ENCODE measurements around the gene TBC1D7. TPM values are rescaled to one million over a fixed set of nuclear protein-coding genes. Genes with fewer than 3 reads are reported as not detected.
A peak's percentile ranks its signal among the peaks of the same experiment; 100 is the strongest.

TBC1D7 gene
- total and polyA plus RNA-seq, 10 donors: 10.9 to 20.9 (median 15.7) TPM

DNA sequence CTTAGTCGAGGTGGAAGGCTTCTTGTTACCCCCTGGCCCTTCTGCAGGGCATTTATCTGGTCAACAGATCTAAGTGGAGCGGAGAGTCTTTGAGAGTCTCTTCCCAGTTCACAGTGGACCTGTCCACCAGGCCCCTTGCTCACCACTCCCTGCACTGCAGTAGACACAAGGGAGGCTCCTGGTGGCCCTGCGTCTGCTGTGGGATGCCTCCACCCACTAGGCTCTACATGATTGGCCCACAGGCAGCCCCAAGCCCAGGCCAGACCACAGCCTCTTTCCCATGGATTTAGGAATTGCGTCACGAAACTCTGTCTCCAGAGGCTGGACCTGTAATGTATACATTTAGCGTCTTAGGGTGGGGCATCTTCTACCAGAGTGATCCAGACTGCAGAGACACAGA is 28.4 kb downstream of the TBC1D7 start:
- TF ChIP-seq, protein P1, sequence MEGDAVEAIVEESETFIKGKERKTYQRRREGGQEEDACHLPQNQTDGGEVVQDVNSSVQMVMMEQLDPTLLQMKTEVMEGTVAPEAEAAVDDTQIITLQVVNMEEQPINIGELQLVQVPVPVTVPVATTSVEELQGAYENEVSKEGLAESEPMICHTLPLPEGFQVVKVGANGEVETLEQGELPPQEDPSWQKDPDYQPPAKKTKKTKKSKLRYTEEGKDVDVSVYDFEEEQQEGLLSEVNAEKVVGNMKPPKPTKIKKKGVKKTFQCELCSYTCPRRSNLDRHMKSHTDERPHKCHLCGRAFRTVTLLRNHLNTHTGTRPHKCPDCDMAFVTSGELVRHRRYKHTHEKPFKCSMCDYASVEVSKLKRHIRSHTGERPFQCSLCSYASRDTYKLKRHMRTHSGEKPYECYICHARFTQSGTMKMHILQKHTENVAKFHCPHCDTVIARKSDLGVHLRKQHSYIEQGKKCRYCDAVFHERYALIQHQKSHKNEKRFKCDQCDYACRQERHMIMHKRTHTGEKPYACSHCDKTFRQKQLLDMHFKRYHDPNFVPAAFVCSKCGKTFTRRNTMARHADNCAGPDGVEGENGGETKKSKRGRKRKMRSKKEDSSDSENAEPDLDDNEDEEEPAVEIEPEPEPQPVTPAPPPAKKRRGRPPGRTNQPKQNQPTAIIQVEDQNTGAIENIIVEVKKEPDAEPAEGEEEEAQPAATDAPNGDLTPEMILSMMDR (IDR thresholded peaks at IDR 0.05 in 8 of 11, conservative IDR thresholded peaks at IDR 0.05 in 3 of 11): no peak
- TF ChIP-seq POLR2A (IDR thresholded peaks at IDR 0.05) (no peak), POLR2AphosphoS5 (IDR thresholded peaks at IDR 0.05) (no peak)
- intact Hi-C loops (cut with DNase I; ENCODE audit: low total_unique reads): no loop called here
- H3K27ac ChIP-seq: no peak overlapping the region
- WGBS, 5 donors: 71 to 96% (median 84%) methylated on average over 5 to 6 of the region's 6 CpGs
- peaks cover 0 to 80% (median 11%) of the 10 kb centered on the region in 6 donors for H3K36me3 ChIP-seq
- peaks cover 17 to 84% (median 33%) of the 10 kb centered on the region in 6 donors for H3K4me1 ChIP-seq
- no peak for DNase-seq
- no peaks in the 10 kb centered on the region for H3K27me3 ChIP-seq (replicated peaks in 1 of 7)
- no peaks in the 10 kb centered on the region for H3K9me3 ChIP-seq
- no peak overlapping the region for H3K4me3 ChIP-seq

- DNase-seq: no peak
- Histone ChIP-seq H3K27ac (peak overlapping the region in 1 of 8 donors; percentile 6), H3K27me3 (replicated peaks in 1 of 7) (no peaks in the 10 kb centered on the region), H3K36me3 (peaks cover 0 to 80% (median 13%) of the 10 kb centered on the region in 6 donors), H3K4me3 (no peak overlapping the region), H3K4me1 (peaks cover 15 to 84% (median 30%) of the 10 kb centered on the region in 6 donors), H3K9me3 (no peaks in the 10 kb centered on the region)
- intact Hi-C loops (cut with DNase I; ENCODE audit: low total_unique reads): no loop called here
- TF ChIP-seq POLR2A (IDR thresholded peaks at IDR 0.05): no peak
- TF ChIP-seq, protein P1 (IDR thresholded peaks at IDR 0.05 in 8 of 11, conservative IDR thresholded peaks at IDR 0.05 in 3 of 11): no peak
- TF ChIP-seq POLR2AphosphoS5 (IDR thresholded peaks at IDR 0.05): peak in 2 of 3 donors; percentile 9 to 18
- WGBS, 5 donors: 66 to 96% (median 88%) methylated on average over 11 of the region's 11 CpGs
Measured at GRCh38 chr6:13299403-13299821, 28.9 kb downstream of the TBC1D7 start.

- WGBS, 5 donors: 70 to 85% (median 79%) methylated on average over 3 of the region's 3 CpGs
- DNase-seq: no peak
- no peak overlapping the region for H3K4me3 ChIP-seq
- intact Hi-C loops (cut with DNase I; ENCODE audit: low total_unique reads): no loop called here
- peaks cover 0 to 84% (median 21%) of the 10 kb centered on the region in 6 donors for H3K36me3 ChIP-seq
- peaks cover 5 to 76% (median 21%) of the 10 kb centered on the region in 6 donors for H3K4me1 ChIP-seq
- no peak overlapping the region for H3K27ac ChIP-seq
- no peaks in the 10 kb centered on the region for H3K27me3 ChIP-seq (replicated peaks in 1 of 7)
- no peaks in the 10 kb centered on the region for H3K9me3 ChIP-seq
- TF ChIP-seq POLR2A (IDR thresholded peaks at IDR 0.05): no peak
- no peak for TF ChIP-seq POLR2AphosphoS5 (IDR thresholded peaks at IDR 0.05)
- TF ChIP-seq, protein P1 (IDR thresholded peaks at IDR 0.05 in 8 of 11, conservative IDR thresholded peaks at IDR 0.05 in 3 of 11): no peak
Measured at GRCh38 chr6:13298446-13298845, 29.9 kb downstream of the TBC1D7 start.

DNA sequence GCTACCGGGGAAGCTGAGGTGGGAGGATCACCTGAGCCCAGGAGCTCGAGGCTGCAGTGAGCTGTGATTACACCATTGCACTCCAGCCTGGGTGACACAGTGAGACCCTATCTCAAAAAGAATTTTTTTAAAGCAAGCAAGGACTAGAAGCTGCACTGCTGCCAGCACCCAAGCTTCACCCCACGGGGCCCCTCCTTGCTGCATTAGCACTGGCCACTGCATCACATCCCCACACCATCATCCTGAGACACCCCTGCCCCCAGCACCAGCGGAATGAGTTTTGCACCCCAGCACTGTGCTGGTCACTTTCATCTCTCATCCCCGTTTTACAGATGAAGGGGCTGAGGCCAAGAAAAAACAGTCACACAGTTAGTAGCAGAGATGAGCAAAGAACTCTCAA is 30.9 kb downstream of the TBC1D7 start:
- Histone ChIP-seq H3K36me3 (peaks cover 0 to 95% (median 23%) of the 10 kb centered on the region in 6 donors), H3K4me3 (no peak overlapping the region), H3K4me1 (peaks cover 0 to 65% (median 10%) of the 10 kb centered on the region in 6 donors), H3K27me3 (replicated peaks in 1 of 7) (no peaks in the 10 kb centered on the region), H3K9me3 (no peaks in the 10 kb centered on the region), H3K27ac (no peak overlapping the region)
- TF ChIP-seq POLR2A (IDR thresholded peaks at IDR 0.05) (no peak), POLR2AphosphoS5 (IDR thresholded peaks at IDR 0.05) (no peak)
- TF ChIP-seq, protein P1 (IDR thresholded peaks at IDR 0.05 in 8 of 11, conservative IDR thresholded peaks at IDR 0.05 in 3 of 11): no peak
- 85 to 98% (median 93%) methylated on average over 5 of the region's 5 CpGs for WGBS, 5 donors
- intact Hi-C loops (cut with DNase I; ENCODE audit: low total_unique reads): no loop called here
- DNase-seq: no peak
